HG02870 (cell line): ENCODE data around the gene COX19.
A peak's percentile ranks its signal among the peaks of the same experiment; 100 is the strongest.
"Not testable (repeated sequence)": the region's sequence is repeated elsewhere in the genome, so short reads cannot be mapped to it uniquely, and the experiment has no call there.

Source experiments
- ATAC-seq: cut with Tn5 transposase; IDR thresholded peaks from one replicate; pipeline ENCODE4 v1.9.1; 2021; ENCODE audit warnings: mild to moderate bottlenecking, moderate library complexity; ENCODE audit not compliant: unreplicated experiment

COX19 gene

GRCh38 chr7:963236-964078 lies 11.9 kb downstream of the COX19 start:
- no peak for ATAC-seq

DNA sequence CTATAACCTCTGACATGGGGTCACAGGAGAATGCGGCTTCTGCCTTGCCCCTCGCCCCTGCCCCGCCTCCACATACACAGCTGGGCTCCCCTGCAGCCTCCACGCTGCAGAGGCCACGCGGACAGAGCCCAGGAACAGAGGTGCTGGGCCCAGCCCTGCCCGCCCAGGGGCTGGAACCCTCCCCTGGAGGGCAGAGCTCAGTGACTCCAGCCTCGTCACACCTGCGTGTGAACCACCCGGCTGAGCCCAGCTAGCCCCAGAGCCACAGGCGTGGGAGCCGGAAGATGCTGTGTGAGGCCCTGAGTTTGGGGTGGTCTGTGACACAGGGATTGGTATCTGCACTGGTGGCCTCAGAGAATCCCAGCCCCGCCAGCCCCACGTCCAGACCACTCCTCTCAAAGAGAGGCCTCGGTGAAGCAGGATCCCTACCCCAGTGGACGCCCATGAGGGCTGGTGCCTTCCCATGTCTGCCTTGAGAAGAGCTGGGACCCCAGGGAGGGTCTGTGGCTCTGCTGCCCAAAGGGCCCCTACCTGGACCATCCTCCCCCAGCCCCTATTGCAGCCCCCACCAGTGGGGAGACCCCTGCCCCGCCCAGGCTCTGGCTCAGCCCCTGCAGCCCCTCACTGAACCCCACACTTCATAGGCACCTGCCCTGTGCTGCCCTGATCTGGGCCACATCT lies 12.8 kb downstream of the COX19 start:
- no peak for ATAC-seq

DNA sequence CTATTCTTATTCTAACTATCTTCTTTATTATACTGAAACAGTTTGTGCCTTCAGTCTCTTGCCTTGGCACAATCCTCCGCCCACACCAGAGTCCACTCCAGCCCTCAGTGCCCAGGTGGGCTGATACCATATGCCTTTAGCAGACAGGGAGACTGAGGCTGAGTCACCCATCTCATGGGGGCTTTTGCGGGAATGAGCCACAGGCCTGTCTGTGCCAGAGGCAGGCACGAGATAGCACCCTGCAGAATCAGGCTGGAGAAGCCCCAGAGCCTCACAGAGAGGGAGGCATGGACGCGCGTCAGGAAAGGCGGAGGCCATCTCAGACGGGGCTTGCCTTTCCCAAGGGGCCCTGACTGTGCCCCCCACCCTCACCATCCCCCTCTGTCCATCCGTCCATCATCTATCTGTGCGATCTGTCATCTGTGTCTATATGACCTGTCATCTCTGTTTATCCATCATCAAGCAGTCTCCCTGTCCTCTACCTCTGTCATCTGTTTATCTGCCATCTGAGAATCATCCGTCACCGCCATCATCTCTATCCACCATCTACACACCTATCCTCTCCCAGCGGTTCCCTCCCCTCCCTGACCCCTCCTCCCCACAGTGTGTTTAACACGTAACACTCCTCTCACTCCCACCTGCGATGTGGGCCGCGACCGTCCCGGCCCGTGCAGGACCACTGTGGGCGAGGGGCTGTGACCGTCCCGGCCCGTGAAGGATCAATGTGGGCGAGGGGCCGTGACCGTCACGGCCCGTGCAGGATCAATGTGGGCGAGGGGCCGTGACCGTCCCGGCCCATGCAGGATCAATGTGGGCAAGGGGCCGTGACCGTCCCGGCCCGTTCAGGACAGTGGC lies 13.6 kb downstream of the COX19 start:
- no peak for ATAC-seq

DNA sequence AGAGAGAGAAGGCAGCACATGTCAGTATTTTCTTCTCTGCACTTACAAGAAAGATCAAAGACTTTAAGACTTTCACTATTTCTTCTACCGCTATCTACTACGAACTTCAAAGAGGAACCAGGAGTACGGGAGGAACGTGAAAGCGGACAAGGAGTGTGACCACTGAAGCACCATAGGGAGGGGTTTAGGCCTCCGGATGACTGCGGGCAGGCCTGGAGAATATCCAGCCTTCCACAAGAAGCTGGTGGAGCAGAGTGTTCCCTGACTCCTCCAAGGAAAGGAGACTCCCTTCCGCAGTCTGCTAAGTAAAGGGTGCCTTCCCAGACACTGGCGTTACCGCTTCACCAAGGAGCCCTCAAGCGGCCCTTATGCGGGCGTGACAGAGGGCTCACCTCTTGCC lies 14.4 kb downstream of the COX19 start:
- not testable (repeated sequence) for ATAC-seq

- ATAC-seq = no peak
Measured at GRCh38 chr7:960269-960871, 15.0 kb downstream of the COX19 start.

- ATAC-seq = not testable (repeated sequence)
Measured at GRCh38 chr7:959740-960139, 15.6 kb downstream of the COX19 start.

- ATAC-seq = no peak
Measured at GRCh38 chr7:959271-959670, 16.1 kb downstream of the COX19 start.

- no peak for ATAC-seq
Measured at GRCh38 chr7:958221-959200, 16.8 kb downstream of the COX19 start.

- no peak for ATAC-seq
Measured at GRCh38 chr7:957418-958220, 17.7 kb downstream of the COX19 start.

DNA sequence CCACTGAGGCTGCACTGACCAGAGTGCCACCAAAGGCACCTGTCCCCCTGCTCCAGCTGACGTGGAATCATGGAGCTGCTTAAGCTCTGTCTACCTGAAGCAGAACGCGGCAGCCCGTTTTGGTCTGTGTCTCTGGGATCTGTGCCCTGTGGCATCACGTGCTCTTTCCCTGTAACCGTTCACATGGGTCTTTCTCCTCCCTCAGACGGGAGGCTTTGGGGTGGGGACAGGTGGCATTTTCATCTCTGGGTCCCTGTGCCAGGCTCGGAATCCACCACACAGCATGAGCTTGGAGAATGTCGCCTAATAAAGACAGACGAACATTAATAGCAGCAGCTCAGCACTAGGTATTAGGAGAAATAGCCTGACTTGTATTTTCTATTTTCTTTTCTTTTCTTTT lies 19.3 kb downstream of the COX19 start:
- ATAC-seq = no peak

DNA sequence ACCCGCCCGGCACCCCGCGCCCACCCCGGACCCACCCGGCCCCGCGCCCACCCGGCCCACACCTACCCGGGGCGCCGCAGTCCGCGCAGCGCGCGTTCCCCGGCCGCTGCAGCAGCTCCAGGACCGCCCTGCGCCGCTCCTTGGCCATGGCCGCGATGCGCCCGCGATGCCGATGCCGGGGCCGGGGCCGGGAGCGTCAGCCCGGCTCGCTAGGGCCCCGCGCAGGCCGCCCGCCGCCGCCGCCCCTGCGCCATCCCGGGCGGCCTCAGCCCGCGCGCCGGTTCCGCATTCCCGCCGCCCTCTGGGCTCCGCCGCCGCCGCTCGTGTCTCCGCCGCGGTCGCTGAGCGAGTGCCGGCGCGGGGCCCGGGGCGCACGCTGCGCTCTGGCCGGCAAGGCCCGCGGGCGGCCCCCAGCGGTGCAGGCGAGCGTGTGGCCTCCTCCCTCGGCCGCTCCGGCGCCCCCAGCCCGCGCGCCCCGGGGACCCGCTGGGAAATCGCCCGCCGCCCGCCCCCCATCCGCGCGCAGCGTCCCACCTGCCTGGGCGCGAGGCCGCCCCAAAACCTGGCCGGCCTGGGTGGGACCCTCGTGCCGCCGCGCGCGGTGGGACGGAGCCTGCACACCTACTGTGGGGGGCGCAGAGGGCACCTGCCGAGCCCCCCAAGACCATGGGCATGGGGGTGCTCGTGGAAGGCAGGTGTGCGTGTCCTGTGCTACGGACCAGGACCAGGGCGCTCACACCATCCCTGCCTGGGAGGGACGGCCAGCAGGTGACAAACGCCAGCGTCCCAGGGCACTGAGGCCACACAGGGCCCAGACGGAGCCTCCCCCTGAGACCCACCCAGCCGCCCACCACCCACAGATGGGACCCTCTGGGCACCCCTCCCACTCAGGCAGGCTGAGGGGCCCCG lies 20.8 kb downstream of the COX19 start, which contains the start of gene ADAP1:
Gene ADAP1, minus strand, starts transcription at position 351 of the 909 bp plus-strand sequence. Its CDS starts 203 bp downstream, at position 148.
- ATAC-seq = peak; percentile 42

DNA sequence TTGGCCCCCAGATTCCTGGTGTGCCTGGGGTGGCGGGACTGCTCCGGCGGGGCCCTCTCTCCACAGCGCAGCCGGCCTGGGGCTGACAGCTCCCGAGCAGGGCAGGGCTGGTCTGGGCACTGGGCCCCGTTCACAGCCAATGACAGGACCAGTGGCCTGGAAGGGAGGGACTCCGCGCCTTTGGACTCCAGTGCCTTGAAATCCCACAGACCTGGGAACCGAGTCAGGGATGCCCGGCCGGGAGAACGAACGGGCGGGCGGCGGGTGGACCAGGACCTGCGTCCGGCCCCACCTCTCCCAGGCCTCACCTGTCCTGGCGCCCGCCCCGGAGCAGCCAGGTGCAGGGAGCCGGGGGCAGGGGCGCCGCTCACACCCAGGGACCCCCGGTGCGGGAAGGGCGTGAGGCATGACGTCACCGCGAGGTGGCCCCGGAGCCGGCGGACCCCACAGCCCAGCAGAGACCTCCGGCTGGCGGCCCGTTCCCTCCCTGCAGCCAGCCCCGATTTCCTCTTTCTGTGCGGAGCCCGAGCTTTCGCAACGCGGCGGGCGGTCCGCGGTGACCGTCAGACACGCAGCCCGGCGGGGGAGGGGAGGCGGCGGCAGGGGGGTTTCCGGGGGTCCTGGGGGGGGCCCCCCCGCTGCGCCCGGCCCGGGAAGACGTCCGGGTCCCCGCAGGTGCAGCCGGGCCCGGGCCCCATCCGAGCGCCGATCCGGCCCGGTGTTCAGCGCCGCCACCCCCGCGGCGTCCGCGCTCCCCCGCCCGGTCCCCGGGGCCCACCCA lies 21.6 kb downstream of the COX19 start:
- no peak for ATAC-seq

- ATAC-seq = no peak
Measured at GRCh38 chr7:952548-953441, 22.6 kb downstream of the COX19 start.

DNA sequence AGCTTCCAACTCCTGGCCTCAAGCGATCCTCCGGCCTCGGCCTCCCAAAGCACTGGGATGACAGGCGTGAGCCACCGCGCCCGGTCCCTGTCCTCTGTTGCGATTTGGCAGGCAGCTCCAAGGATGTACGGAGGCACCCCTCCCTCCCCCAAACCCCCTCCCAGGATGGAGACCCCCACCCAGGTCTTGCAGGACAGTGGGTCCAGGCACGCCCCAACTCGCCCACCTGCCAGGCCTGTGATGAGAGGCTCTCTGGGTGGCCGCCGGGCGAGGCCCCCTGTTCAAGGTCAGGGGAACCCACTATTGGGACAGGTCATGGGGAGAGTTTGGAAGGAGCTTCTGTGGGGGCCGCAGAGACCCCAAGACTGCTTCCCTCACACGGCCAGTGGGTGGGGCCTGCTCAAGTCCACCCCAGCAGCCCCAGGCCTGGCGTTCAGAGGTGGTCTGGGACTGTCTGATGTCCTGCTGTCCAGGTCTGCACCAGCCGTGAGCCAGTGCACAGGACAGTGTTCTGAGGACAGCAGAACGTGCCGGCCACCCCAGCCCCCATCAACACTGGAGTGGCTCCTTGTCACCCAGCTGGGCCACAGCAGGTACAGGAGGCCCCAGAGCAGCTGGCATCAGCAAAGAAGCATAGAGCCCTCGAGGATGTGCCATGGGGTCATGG lies 23.3 kb downstream of the COX19 start:
- ATAC-seq = no peak
